NCI-H1930 (cell line): ENCODE data around the gene UBALD2.
"Not testable (repeated sequence)": the region's sequence is repeated elsewhere in the genome, so short reads cannot be mapped to it uniquely, and the experiment has no call there.

Experiments used
- DNase-seq, 2 experiments: peaks; one replicate each; lab custom pipeline; 2025; lab: John Stamatoyannopoulos, UW

Gene UBALD2

DNA sequence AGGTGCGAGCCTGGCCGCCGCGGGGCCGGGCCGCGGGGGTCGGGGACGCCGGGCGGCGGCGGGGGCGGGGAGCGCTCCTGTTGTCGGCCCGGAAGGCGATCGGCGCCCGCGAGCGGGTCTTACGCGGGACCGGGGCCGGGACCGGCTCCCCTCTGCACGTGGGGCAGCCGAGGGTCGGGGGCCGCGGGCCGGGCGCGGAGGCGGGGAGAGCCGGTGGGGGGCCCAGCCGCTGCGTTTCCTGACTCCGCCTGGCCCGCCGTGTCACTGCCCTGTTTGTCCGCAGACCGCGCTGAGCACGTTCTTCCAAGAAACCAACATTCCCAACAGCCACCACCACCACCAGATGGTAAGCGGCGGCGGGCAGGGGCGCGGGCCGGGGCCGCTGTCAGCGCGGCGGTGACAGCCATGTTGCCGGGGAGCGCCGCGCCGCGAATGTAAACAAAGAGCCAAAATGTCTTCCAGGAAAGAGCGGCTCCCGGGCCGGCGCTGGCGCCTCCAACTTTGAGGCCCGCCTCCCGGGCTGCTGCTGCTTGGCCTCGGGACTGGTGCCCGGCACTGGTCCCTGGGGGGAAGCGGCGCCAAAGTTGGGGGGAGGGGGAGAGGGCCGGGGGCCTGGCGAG, 586 bp downstream of the UBALD2 start:
- peak in 1 of 2 experiments; percentile 23 for DNase-seq

- DNase-seq = no peak
These were observed 1.2 kb downstream of the UBALD2 start for GRCh38 chr17:76266244-76266938.

DNA sequence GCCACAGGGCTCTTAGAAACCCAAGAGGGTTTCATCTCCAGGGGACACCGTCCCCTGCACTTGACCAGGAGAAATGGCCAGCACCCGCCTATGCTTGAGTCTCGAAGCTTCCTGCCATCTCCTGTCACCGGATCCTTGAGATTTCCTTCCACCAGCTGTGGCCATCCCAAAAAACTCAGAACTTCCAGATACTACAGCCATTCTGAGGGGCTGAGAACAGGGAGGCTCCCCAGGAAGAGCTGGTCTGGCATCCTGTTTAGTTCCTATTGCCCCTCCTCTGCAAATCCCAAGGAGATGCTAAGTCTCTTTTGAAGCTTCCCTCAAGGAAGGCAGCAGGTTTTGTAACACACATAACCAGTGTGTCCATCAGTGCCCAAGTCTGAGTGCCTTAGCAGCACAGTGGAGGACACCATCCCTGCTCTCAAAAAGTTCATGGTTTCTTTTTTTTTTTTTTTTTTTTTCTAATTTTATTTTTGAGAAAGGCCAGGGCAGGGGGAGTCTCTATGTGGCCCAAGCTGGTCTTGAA, 2.0 kb downstream of the UBALD2 start:
- no peak for DNase-seq

DNA sequence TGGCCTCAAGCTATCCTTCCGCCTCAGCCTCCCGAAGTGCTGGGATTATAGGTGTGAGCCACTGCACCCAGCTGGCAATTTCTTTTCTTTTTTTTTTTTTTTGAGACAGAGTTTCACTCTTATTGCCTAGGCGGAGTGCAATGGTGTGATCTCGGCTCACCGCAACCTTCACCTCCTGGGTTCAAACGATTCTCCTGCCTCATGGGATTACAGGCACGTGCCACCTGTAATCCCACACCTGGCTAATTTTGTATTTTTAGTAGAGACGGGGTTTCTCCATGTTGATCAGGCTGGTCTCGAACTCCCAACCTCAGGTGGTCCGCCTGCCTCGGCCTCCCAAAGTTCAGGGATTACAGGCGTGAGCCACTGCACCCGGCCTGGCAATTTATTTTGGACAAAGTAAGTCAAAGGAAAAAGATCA, 2.4 kb downstream of the UBALD2 start:
- not testable (repeated sequence) for DNase-seq

- DNase-seq = no peak
These were observed 3.0 kb downstream of the UBALD2 start for GRCh38 chr17:76268015-76268749.

DNA sequence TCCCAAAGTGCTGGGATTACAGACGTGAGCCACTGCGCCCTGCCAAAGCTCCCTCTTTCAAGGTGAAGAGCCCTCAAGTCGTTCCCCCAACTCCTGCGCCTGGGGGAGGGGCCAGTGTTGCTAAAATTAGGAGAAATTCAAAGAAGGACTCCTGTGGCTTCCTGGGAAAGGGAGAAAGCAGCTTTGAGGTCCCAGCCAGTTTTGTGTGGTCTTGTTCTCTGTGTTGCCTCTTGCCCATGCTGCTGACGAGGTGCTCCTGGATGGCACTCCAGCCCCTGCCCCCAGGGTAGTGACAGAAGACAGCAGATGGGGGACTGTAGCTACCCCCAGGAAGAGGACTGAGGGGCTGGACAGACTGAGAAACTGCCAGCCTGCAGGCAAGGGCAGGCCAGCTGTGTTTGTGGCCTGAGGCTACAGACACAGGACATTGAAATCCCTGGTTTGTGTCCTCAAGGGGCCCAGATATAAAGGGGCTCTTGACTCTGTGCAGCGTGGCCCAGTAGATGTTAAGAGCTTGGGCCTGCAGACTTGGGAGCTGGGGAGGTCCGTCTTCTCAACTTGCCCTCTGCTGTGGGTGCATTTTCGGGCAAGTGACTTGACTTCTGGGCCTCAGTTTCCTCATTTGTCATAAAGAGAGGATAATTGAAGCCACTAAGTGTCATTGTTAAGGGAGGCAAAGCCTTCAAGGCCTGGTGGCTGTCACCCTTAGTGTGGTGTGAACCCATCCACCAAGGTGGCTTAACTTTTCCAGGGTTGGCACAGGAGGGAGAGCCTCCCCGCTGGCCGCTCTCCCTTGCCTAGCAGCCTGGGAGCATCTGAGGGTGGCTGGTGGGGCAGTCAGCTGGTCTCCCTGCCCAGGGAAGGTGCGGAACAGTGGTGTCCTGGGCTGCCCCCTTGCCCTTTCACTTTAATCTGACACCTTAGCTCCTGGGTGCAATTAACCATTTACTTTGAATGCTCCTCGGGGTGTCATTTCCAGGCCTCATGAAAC, 4.1 kb downstream of the UBALD2 start:
- no peak for DNase-seq

DNA sequence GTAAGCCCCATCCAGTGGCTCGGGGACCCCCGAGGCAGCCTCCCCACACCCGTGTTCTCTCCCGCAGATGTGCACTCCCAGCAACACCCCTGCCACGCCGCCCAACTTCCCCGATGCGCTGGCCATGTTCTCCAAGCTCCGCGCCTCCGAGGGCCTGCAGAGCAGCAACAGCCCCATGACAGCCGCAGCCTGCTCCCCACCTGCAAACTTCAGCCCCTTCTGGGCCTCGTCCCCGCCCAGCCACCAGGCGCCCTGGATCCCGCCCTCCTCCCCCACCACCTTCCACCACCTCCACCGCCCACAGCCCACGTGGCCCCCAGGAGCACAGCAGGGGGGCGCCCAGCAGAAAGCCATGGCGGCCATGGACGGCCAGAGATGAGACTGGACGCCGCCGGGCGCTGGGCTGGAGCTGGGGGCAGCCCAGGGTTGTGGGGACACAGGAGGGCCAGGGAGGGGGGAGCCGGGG, 5.0 kb downstream of the UBALD2 start:
- DNase-seq = no peak

GRCh38 chr17:76270770-76271668, 5.9 kb downstream of the UBALD2 start:
- no peak for DNase-seq

GRCh38 chr17:76271669-76272540, 6.8 kb downstream of the UBALD2 start:
- DNase-seq = no peak

GRCh38 chr17:76272541-76273444, 7.6 kb downstream of the UBALD2 start:
- no peak for DNase-seq

DNA sequence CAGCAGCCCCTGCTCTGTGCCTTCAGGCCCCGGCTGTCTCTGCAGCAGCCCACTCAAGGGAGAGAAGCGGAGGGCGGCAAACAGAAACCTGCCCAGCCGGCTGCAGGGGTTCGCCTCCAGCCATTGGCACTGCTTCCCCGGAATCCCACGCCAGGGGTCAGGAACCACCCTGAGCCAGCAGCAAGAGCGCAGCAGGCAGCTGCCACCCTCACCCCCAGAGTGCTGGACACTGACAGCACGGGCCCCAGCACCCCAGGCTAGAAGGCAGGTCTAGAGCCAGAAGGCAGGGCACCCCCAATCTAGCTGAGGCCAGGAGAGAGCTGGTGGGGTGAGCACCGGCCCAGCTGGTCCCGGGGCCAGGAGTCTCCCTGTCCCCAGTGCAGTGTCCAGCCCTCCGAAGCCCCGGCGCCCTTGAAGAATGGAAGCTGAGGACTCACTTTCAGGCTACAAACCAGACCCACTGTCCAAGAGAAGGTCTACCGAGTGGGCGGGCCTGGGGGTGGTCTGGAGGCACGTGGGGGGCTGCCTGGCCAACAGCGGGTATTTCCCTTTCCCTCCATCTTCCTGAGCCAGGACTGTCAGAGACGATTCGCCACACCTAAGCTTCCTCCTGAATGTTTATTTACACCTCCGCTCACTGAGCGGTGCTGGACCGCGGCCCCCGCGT, 8.4 kb downstream of the UBALD2 start:
- DNase-seq = no peak

- DNase-seq = no peak
These were observed 9.2 kb downstream of the UBALD2 start for GRCh38 chr17:76274112-76274956.

DNA sequence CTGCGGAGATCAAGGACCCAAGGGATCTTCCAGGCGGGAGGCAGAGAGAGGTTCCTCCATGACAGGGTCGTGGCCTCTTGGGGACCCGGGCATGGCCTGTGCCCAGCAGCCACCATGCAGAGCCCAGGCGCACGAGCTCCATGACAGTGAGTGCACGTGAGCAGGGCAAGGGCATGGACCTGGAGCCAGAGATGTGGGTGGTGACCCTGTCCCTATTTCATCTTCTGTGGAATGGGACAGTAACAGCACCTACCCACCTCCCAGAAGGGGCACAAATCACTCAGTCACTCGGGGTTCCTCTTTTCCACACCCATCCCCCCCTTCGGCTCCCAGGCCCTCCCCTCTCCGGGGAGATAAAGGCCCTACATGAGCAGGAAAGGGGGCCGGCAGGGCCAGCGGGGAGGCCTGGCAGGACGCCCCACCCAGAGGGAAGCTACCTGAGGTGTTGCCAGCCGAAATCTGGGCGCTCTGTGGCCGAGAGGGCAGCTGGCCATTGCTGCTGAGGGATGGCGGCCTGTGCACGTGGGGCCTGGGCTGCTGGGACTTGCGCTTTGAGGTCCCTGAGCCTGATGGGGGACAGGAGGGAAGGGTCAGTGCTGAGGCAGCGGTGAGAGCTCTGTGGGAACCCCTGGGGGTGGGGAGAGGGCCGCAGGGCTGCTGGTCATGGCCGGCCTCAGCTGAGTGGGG, 10.4 kb downstream of the UBALD2 start:
- DNase-seq = no peak

- DNase-seq = no peak
These were observed 10.9 kb downstream of the UBALD2 start for GRCh38 chr17:76276069-76276431.

- DNase-seq = no peak
These were observed 11.5 kb downstream of the UBALD2 start for GRCh38 chr17:76276461-76277299.
